PC-3 (cell line): ENCODE data around the gene DAB1. TPM values are rescaled to one million over a fixed set of nuclear protein-coding genes. Genes with fewer than 3 reads are reported as not detected.

ENCODE experiments used
- ATAC-seq: fragments of 200-7000 bp; cut with Tn5 transposase; 2 replicates; pipeline ENCODE4 v1.9.1; 2020; ENCODE audit warnings: mild to moderate bottlenecking, moderate library complexity
- BruUV-seq: library from RNA; stranded (reverse); fragments of 400-500 nt; replicated peaks from 2 replicates; lab custom pipeline; 2021; lab: Mats Ljungman, UMichigan
- CTCF ChIA-PET: fragments of 300-600 bp; sonication (Branson Sonifier 250); formaldehyde crosslinking; loops from one replicate; lab custom pipeline; 2022; ENCODE audit warnings: antibody characterized with exemption; lab: Charles Lee
- POLR2A ChIA-PET: fragments of 300-600 bp; sonication (Branson Sonifier 250); formaldehyde crosslinking; loops from one replicate; lab custom pipeline; 2022; ENCODE audit warnings: antibody characterized with exemption; ENCODE audit not compliant: unreplicated experiment; lab: Charles Lee
- DNase-seq: peaks from one replicate; pipeline ENCODE4 v3.0.0-alpha.2; 2015
- H2AFZ ChIP-seq: fragments of 300-600 bp; sonication (generic); 2 replicates; pipeline ENCODE4 v1.6.0; 2016; ENCODE audit warnings: antibody characterized with exemption, low read length
- H3F3A ChIP-seq: fragments of 300-600 bp; sonication (generic); one replicate; pipeline ENCODE4 v1.6.0; 2017; ENCODE audit warnings: antibody characterized with exemption, low read length, control low read depth, mild to moderate bottlenecking; ENCODE audit not compliant: unreplicated experiment
- H3K27ac ChIP-seq: fragments of 300-600 bp; sonication (generic); 2 replicates; pipeline ENCODE4 v1.5.1; 2016; ENCODE audit warnings: mild to moderate bottlenecking, low read length
- H3K27me3 ChIP-seq: fragments of 300-600 bp; sonication (generic); 2 replicates; pipeline ENCODE4 v1.6.1; 2016; ENCODE audit warnings: low read length, mixed read lengths
- H3K36me3 ChIP-seq: fragments of 300-600 bp; sonication (generic); 2 replicates; pipeline ENCODE4 v1.6.1; 2016; ENCODE audit warnings: low read depth, mixed run types, low read length, mixed read lengths
- H3K4me1 ChIP-seq: fragments of 300-600 bp; sonication (generic); 2 replicates; pipeline ENCODE4 v1.5.1; 2016; ENCODE audit warnings: low read length; ENCODE audit not compliant: insufficient read depth
- H3K4me2 ChIP-seq: fragments of 300-600 bp; sonication (generic); 2 replicates; pipeline ENCODE4 v1.6.0; 2016; ENCODE audit warnings: low read length
- H3K4me3 ChIP-seq: fragments of 300-600 bp; sonication (generic); 2 replicates; pipeline ENCODE4 v1.5.1; 2016; ENCODE audit warnings: mild to moderate bottlenecking, low read length, mixed read lengths
- H3K79me2 ChIP-seq: fragments of 300-600 bp; sonication (generic); 2 replicates; pipeline ENCODE4 v1.6.1; 2017; ENCODE audit warnings: low read length, mixed read lengths
- H3K9ac ChIP-seq: fragments of 300-600 bp; sonication (generic); 2 replicates; pipeline ENCODE4 v1.6.0; 2016; ENCODE audit warnings: mild to moderate bottlenecking, low read length
- H3K9me2 ChIP-seq: fragments of 300-600 bp; sonication (generic); replicated peaks from 2 replicates; pipeline ENCODE4 v1.6.1; 2016; ENCODE audit warnings: mixed run types, low read length, mixed read lengths
- H3K9me3 ChIP-seq: fragments of 300-600 bp; sonication (generic); 2 replicates; pipeline ENCODE4 v1.6.1; 2016; ENCODE audit warnings: low read length, mixed read lengths
- H4K20me1 ChIP-seq: fragments of 300-600 bp; sonication (generic); 2 replicates; pipeline ENCODE4 v1.6.1; 2016; ENCODE audit warnings: low read length, mixed read lengths
- CTCF ChIP-seq: fragments of 300-600 bp; sonication (generic); conservative IDR thresholded peaks from 2 replicates; pipeline ENCODE4 v1.5.1; 2017; ENCODE audit warnings: antibody characterized with exemption, low read depth, mild to moderate bottlenecking, low read length
- EZH2 ChIP-seq: fragments of 300-600 bp; sonication (generic); IDR thresholded peaks from one replicate; pipeline ENCODE4 v1.6.1; 2017; ENCODE audit warnings: antibody characterized with exemption, mild to moderate bottlenecking, low read length; ENCODE audit not compliant: unreplicated experiment
- EZH2phosphoT487 ChIP-seq: fragments of 300-600 bp; sonication (generic); IDR thresholded peaks from 2 replicates; pipeline ENCODE4 v1.6.1; 2018; ENCODE audit warnings: mild to moderate bottlenecking, antibody characterized with exemption, low read length, borderline replicate concordance
- intact Hi-C: fragments of 100-400 bp; cut with micrococcal nuclease; formaldehyde crosslinking; loops from 2 replicates; pipeline ENCODE4 v1.9.0; 2023
- total RNA-seq: library from RNA; depleted of rRNA; stranded (reverse); fragments of >200 nt; gene quantifications from 2 replicates; pipeline ENCODE4 v1.2.3, GENCODE V29; 2014

Gene DAB1
- total RNA-seq, 1 experiment from 2014 or later: not detected

- no TSS peak for BruUV-seq
- ATAC-seq (no peak), DNase-seq (no peak)
- Histone ChIP-seq H3K9me2 (no peaks in the 10 kb centered on the region), H3K4me2 (no peak overlapping the region), H3K27ac (no peak overlapping the region), H3K4me3 (no peak overlapping the region), H3F3A (no peaks in the 10 kb centered on the region), H4K20me1 (no peaks in the 10 kb centered on the region), H3K9me3 (no peaks in the 10 kb centered on the region), H3K27me3 (no peaks in the 10 kb centered on the region; the same call in 1 of the 2 replicates), H3K36me3 (no peaks in the 10 kb centered on the region), H3K9ac (no peak overlapping the region), H3K79me2 (no peaks in the 10 kb centered on the region), H2AFZ (no peak overlapping the region), H3K4me1 (no peaks in the 10 kb centered on the region)
- intact Hi-C loops: no loop called here
- ChIA-PET POLR2A (no interaction called here), CTCF (no interaction called here)
- TF ChIP-seq EZH2phosphoT487: no peak
- TF ChIP-seq EZH2: no peak
- no peak for TF ChIP-seq CTCF
Observed at GRCh38 chr1:57138432-57139078, 285.3 kb downstream of the DAB1 start.

GRCh38 chr1:57137980-57138379 is 285.9 kb downstream of the DAB1 start:
- Histone ChIP-seq H2AFZ (no peak overlapping the region), H3K27ac (no peak overlapping the region), H3K4me3 (no peak overlapping the region), H3K9me3 (no peaks in the 10 kb centered on the region), H3K9me2 (no peaks in the 10 kb centered on the region), H4K20me1 (no peaks in the 10 kb centered on the region), H3K36me3 (no peaks in the 10 kb centered on the region), H3K27me3 (no peaks in the 10 kb centered on the region; the same call in 1 of the 2 replicates), H3K4me2 (no peak overlapping the region), H3K4me1 (no peaks in the 10 kb centered on the region), H3F3A (no peaks in the 10 kb centered on the region), H3K9ac (no peak overlapping the region), H3K79me2 (no peaks in the 10 kb centered on the region)
- TF ChIP-seq CTCF: no peak
- no peak for TF ChIP-seq EZH2
- TF ChIP-seq EZH2phosphoT487: no peak
- ChIA-PET CTCF (no interaction called here), POLR2A (no interaction called here)
- ATAC-seq: no peak
- no peak for DNase-seq
- intact Hi-C loops: no loop called here
- BruUV-seq: no TSS peak

- BruUV-seq: no TSS peak
Observed at GRCh38 chr1:57134803-57135202, 289.1 kb downstream of the DAB1 start.

More at GRCh38 chr1:57134803-57135202, 289.1 kb downstream of the DAB1 start:
- Histone ChIP-seq H2AFZ (no peak overlapping the region), H3K9ac (no peak overlapping the region), H3K9me2 (no peaks in the 10 kb centered on the region), H3K27ac (no peak overlapping the region), H3K36me3 (no peaks in the 10 kb centered on the region), H3F3A (no peaks in the 10 kb centered on the region), H3K4me2 (no peak overlapping the region), H3K27me3 (no peaks in the 10 kb centered on the region; the same call in 1 of the 2 replicates), H3K79me2 (no peaks in the 10 kb centered on the region), H3K4me1 (no peaks in the 10 kb centered on the region), H3K4me3 (no peak overlapping the region), H3K9me3 (no peaks in the 10 kb centered on the region), H4K20me1 (no peaks in the 10 kb centered on the region)
- TF ChIP-seq EZH2: no peak
- no peak for TF ChIP-seq EZH2phosphoT487
- TF ChIP-seq CTCF: no peak
- ATAC-seq (no peak), DNase-seq (no peak)
- ChIA-PET CTCF (no interaction called here), POLR2A (no interaction called here)
- intact Hi-C loops: no loop called here
